Measurements from ENCODE around the gene SEC31A. TPM values are rescaled to one million over a fixed set of nuclear protein-coding genes. Genes with fewer than 3 reads are reported as not detected.

The SEC31A gene
- polyA plus RNA-seq, 1 of the 3 experiments (the other 2 are of a cell fraction) = 147 TPM

- Histone ChIP-seq H3F3A (replicated peaks; ENCODE audit: insufficient read depth) (peaks cover 30% of the 10 kb centered on the region), H4K20me1 (ENCODE audit: insufficient read depth) (peaks cover 10% of the 10 kb centered on the region), H3K4me3 (ENCODE audit: low read depth in 2 of 2, low read length in 1 of 2) (peak overlapping the region; percentile 80 to 82), H3K36me3 (replicated peaks in 1 of 2; ENCODE audit: control insufficient read depth in 1 of 2, insufficient read depth in 2 of 2, low read length in 1 of 2) (peaks cover 0 to 4% of the 10 kb centered on the region in 2 experiments), H3K27ac (ENCODE audit: low read depth in 2 of 2, low read length in 1 of 2) (peak overlapping the region in 1 of 2 experiments; percentile 57; a peak in 1 of 4 replicates), H3K4me2 (peak overlapping the region; percentile 96), H3K27me3 (ENCODE audit: insufficient read depth) (no peaks in the 10 kb centered on the region), H3K9me2 (no peaks in the 10 kb centered on the region), H2AFZ (ENCODE audit: low read depth) (no peak overlapping the region), H3K9ac (peak overlapping the region; percentile 52), H3K9me3 (no peaks in the 10 kb centered on the region), H3K79me2 (ENCODE audit: insufficient read depth) (peaks cover 55% of the 10 kb centered on the region), H3K4me1 (ENCODE audit: control insufficient read depth in 1 of 2, insufficient read depth in 2 of 2, low read depth in 1 of 2, low read length in 1 of 2) (peaks cover 11 to 19% of the 10 kb centered on the region in 2 experiments; a peak in 2 of 4 replicates)
- POLR2A ChIA-PET = interaction anchor here (3.5 kb wide), 1 partner anchor 13 kb away, joined by 15 read pairs; no protein-coding TSS in a partner anchor
- DNase-seq = peak; percentile 75
- 26% methylated on average over 16 of the region's 47 CpGs for WGBS (ENCODE audit: low lambda C conversion rate)
- TF ChIP-seq SIN3A (IDR thresholded peaks at IDR 0.05; ENCODE audit: borderline replicate concordance, low read depth, low read length) (no peak), POLR2AphosphoS5 (IDR thresholded peaks at IDR 0.05; ENCODE audit: low read depth, low read length) (no peak), RAD21 (IDR thresholded peaks at IDR 0.05; ENCODE audit: low read length) (no peak), NFIC (IDR thresholded peaks at IDR 0.05; ENCODE audit: borderline replicate concordance) (no peak), GATA2 (CRISPR knock-in tag; IDR thresholded peaks at IDR 0.05) (no peak), TEAD4 (IDR thresholded peaks at IDR 0.05; ENCODE audit: borderline replicate concordance, insufficient read depth) (no peak), RXRA (IDR thresholded peaks at IDR 0.05; ENCODE audit: borderline replicate concordance, low read depth) (no peak), EZH2phosphoT487 (IDR thresholded peaks at IDR 0.05; ENCODE audit: borderline replicate concordance, low read depth) (no peak), NRF1 (IDR thresholded peaks at IDR 0.05; ENCODE audit: low read depth, low read length) (no peak), CTCF (IDR thresholded peaks at IDR 0.05) (no peak), YY1 (IDR thresholded peaks at IDR 0.05; ENCODE audit: low read depth) (no peak), RCOR1 (IDR thresholded peaks at IDR 0.05; ENCODE audit: low read length) (no peak), TAF1 (IDR thresholded peaks at IDR 0.05; ENCODE audit: borderline replicate concordance, low read depth, low read length) (no peak), SMC3 (IDR thresholded peaks at IDR 0.05; ENCODE audit: low read depth, low read length) (no peak)
- TF ChIP-seq, protein P1, sequence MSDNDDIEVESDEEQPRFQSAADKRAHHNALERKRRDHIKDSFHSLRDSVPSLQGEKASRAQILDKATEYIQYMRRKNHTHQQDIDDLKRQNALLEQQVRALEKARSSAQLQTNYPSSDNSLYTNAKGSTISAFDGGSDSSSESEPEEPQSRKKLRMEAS (IDR thresholded peaks at IDR 0.05; ENCODE audit: low read depth) = no peak
- CTCF ChIA-PET = interaction anchor here (0.9 to 9.1 kb wide), 7 partner anchors 12 to 368 kb away, joined by 3 to 89 read pairs (median 4); no protein-coding TSS in a partner anchor
Measured at GRCh38 chr4:82797405-82798111, 93.4 kb downstream of the SEC31A start.

- Histone ChIP-seq H3K4me1 (ENCODE audit: control insufficient read depth in 1 of 2, insufficient read depth in 2 of 2, low read depth in 1 of 2, low read length in 1 of 2) (peaks cover 11 to 20% of the 10 kb centered on the region in 2 experiments; a peak in 2 of 4 replicates), H3K9me3 (no peaks in the 10 kb centered on the region), H3K9me2 (no peaks in the 10 kb centered on the region), H3K9ac (peak overlapping the region; percentile 52), H3K4me2 (peak overlapping the region; percentile 96), H3F3A (replicated peaks; ENCODE audit: insufficient read depth) (peaks cover 30% of the 10 kb centered on the region), H3K27ac (ENCODE audit: low read depth in 2 of 2, low read length in 1 of 2) (peak overlapping the region in 1 of 2 experiments; percentile 57; a peak in 1 of 4 replicates), H4K20me1 (ENCODE audit: insufficient read depth) (peaks cover 13% of the 10 kb centered on the region), H3K79me2 (ENCODE audit: insufficient read depth) (peaks cover 61% of the 10 kb centered on the region), H3K36me3 (replicated peaks in 1 of 2; ENCODE audit: control insufficient read depth in 1 of 2, insufficient read depth in 2 of 2, low read length in 1 of 2) (peaks cover 0 to 4% of the 10 kb centered on the region in 2 experiments), H3K27me3 (ENCODE audit: insufficient read depth) (no peaks in the 10 kb centered on the region), H2AFZ (ENCODE audit: low read depth) (no peak overlapping the region), H3K4me3 (ENCODE audit: low read depth in 2 of 2, low read length in 1 of 2) (peak overlapping the region; percentile 80 to 82)
- POLR2A ChIA-PET = no interaction called here
- no peak for DNase-seq
- CTCF ChIA-PET = interaction anchor here (1.0 to 9.1 kb wide), 4 partner anchors 58 to 367 kb away, joined by 3 to 89 read pairs (median 5); no protein-coding TSS in a partner anchor
- TF ChIP-seq NFIC (IDR thresholded peaks at IDR 0.05; ENCODE audit: borderline replicate concordance) (peak; percentile 84), CHD2 (IDR thresholded peaks at IDR 0.05; ENCODE audit: low read length, partially characterized antibody) (no peak), EP300 (IDR thresholded peaks at IDR 0.05; ENCODE audit: borderline replicate concordance in 1 of 2, low read depth in 1 of 2, low read length in 1 of 2) (no peak)
- WGBS (ENCODE audit: low lambda C conversion rate) = 84% methylated on average over 6 of the region's 6 CpGs
Measured at GRCh38 chr4:82797040-82797404, 93.9 kb downstream of the SEC31A start.

All from SK-N-SH (cell line).